CD4-positive, alpha-beta T cell (primary cell): ENCODE data around the gene IRF3. TPM values are rescaled to one million over a fixed set of nuclear protein-coding genes. Genes with fewer than 3 reads are reported as not detected.

Source experiments
- ATAC-seq: fragments of 200-7000 bp; cut with Tn5 transposase; one replicate; pipeline ENCODE4 v1.10.0; 2022; ENCODE audit warnings: mild to moderate bottlenecking; ENCODE audit not compliant: poor library complexity
- CTCF ChIA-PET: fragments of 350-600 bp; sonication (Branson Sonifier 250); formaldehyde crosslinking; loops from one replicate; lab custom pipeline; 2021; ENCODE audit warnings: antibody characterized with exemption, inconsistent platforms; lab: Charles Lee
- POLR2A ChIA-PET: fragments of 350-600 bp; sonication (Branson Sonifier 250); formaldehyde crosslinking; loops from one replicate; lab custom pipeline; 2021; ENCODE audit warnings: antibody characterized with exemption, inconsistent platforms; lab: Charles Lee
- DNase-seq, 14 experiments: peaks; one replicate each; pipeline ENCODE4 v3.0.0-alpha.2; 2013 to 2020; ENCODE audit warnings: mixed read lengths in 2 of 14
- H3K27ac ChIP-seq, 2 donors: one replicate each; pipeline versions ENCODE4 v1.5.1 to v1.7.0; 2013; ENCODE audit warnings: low read length in 2 of 2, low read depth in 1 of 2, mild to moderate bottlenecking in 1 of 2
- H3K27me3 ChIP-seq, 2 experiments: 1 replicate in 1 of 2; 2 replicates in 1 of 2; pipeline versions ENCODE4 v1.6.1 to v1.7.0; 2013; ENCODE audit warnings: low read length in 2 of 2, control low read depth in 1 of 2, mild to moderate bottlenecking in 1 of 2, moderate library complexity in 1 of 2; ENCODE audit not compliant: insufficient read depth in 2 of 2, control insufficient read depth in 1 of 2
- H3K36me3 ChIP-seq: one replicate; pipeline ENCODE4 v1.6.1; 2013; ENCODE audit warnings: low read length, control low read depth; ENCODE audit not compliant: insufficient read depth
- H3K4me1 ChIP-seq: one replicate; pipeline ENCODE4 v1.6.1; 2013; ENCODE audit warnings: low read length, control low read depth; ENCODE audit not compliant: insufficient read depth
- H3K4me3 ChIP-seq: one replicate; pipeline ENCODE4 v1.5.1; 2013; ENCODE audit warnings: mild to moderate bottlenecking, low read length, moderate library complexity
- H3K9me3 ChIP-seq, 2 experiments: 1 replicate in 1 of 2; 2 replicates in 1 of 2; pipeline versions ENCODE4 v1.6.1 to v1.7.0; 2013; ENCODE audit warnings: low read length in 2 of 2, mild to moderate bottlenecking in 2 of 2, control low read depth in 1 of 2, moderate library complexity in 1 of 2; ENCODE audit not compliant: control insufficient read depth in 1 of 2, insufficient read depth in 1 of 2
- H3K27ac Mint-ChIP-seq: one replicate; pipeline ENCODE4 v1.8.0; 2020; ENCODE audit warnings: mixed read lengths
- H3K27me3 Mint-ChIP-seq: one replicate; pipeline ENCODE4 v1.8.0; 2021; ENCODE audit warnings: mixed read lengths
- H3K36me3 Mint-ChIP-seq: one replicate; pipeline ENCODE4 v1.8.0; 2021; ENCODE audit warnings: low read depth, mixed read lengths
- H3K4me1 Mint-ChIP-seq: one replicate; pipeline ENCODE4 v1.8.0; 2021; ENCODE audit warnings: low read depth, mixed read lengths
- H3K4me3 Mint-ChIP-seq: one replicate; pipeline ENCODE4 v1.8.0; 2020; ENCODE audit warnings: mild to moderate bottlenecking, mixed read lengths
- H3K9me3 Mint-ChIP-seq: one replicate; pipeline ENCODE4 v1.8.0; 2020; ENCODE audit warnings: mixed read lengths
- CTCF ChIP-seq: fragments of 200-600 bp; IDR thresholded peaks from one replicate; pipeline ENCODE4 v1.8.0; 2022; ENCODE audit warnings: antibody characterized with exemption, mild to moderate bottlenecking
- intact Hi-C, 2 experiments: fragments of 100-400 bp; cut with DNase I in 1 of 2; cut with micrococcal nuclease in 1 of 2; formaldehyde crosslinking; loops; one replicate each; pipeline versions ENCODE4 v1.15.1 to v1.9.0; 2023 to 2025; cut with DNase I, micrococcal nuclease
- total RNA-seq, 174 experiments: library from RNA in 2 of 174; stranded (reverse) in 2 of 174; gene quantifications; one replicate each; pipeline ENCODE4 v1.2.3 and lab custom pipeline; 2021 to 2026

The IRF3 gene
- total RNA-seq, 2 experiments from 2014 or later = 109 to 119 TPM

GRCh38 chr19:49653466-49653806 lies 12.2 kb downstream of the IRF3 start:
- Histone ChIP-seq H3K27me3 (no peaks in the 10 kb centered on the region), H3K4me1 (peaks cover 3% of the 10 kb centered on the region), H3K4me3 (no peak overlapping the region), H3K9me3 (no peaks in the 10 kb centered on the region), H3K36me3 (peaks cover 79% of the 10 kb centered on the region), H3K27ac (no peak overlapping the region)
- peaks cover 65% of the 10 kb centered on the region for H3K36me3 Mint-ChIP-seq
- no peak overlapping the region for H3K4me3 Mint-ChIP-seq
- ChIA-PET POLR2A (no interaction called here), CTCF (no interaction called here)
- no peaks in the 10 kb centered on the region for H3K9me3 Mint-ChIP-seq
- no peaks in the 10 kb centered on the region for H3K4me1 Mint-ChIP-seq
- no peak for DNase-seq
- no peaks in the 10 kb centered on the region for H3K27me3 Mint-ChIP-seq
- no peak for ATAC-seq
- TF ChIP-seq CTCF = no peak
- no peak overlapping the region for H3K27ac Mint-ChIP-seq
- intact Hi-C loops = no loop called here

- H3K4me1 ChIP-seq = peaks cover 2% of the 10 kb centered on the region
- no peak overlapping the region for H3K27ac ChIP-seq
- H3K27me3 Mint-ChIP-seq = no peaks in the 10 kb centered on the region
- no peak for TF ChIP-seq CTCF
- no peaks in the 10 kb centered on the region for H3K27me3 ChIP-seq
- peaks cover 76% of the 10 kb centered on the region for H3K36me3 ChIP-seq
- H3K9me3 ChIP-seq = no peaks in the 10 kb centered on the region
- ATAC-seq (no peak), DNase-seq (no peak)
- H3K4me1 Mint-ChIP-seq = no peaks in the 10 kb centered on the region
- no peak overlapping the region for H3K4me3 Mint-ChIP-seq
- peaks cover 64% of the 10 kb centered on the region for H3K36me3 Mint-ChIP-seq
- no peak overlapping the region for H3K4me3 ChIP-seq
- ChIA-PET POLR2A (no interaction called here), CTCF (no interaction called here)
- intact Hi-C loops = no loop called here
- H3K27ac Mint-ChIP-seq = no peak overlapping the region
- H3K9me3 Mint-ChIP-seq = no peaks in the 10 kb centered on the region
These were observed 12.8 kb downstream of the IRF3 start for GRCh38 chr19:49652551-49653465.

GRCh38 chr19:49651820-49652550 lies 13.7 kb downstream of the IRF3 start:
- ATAC-seq = no peak
- ChIA-PET POLR2A (no interaction called here), CTCF (no interaction called here)
- Histone ChIP-seq H3K9me3 (no peaks in the 10 kb centered on the region), H3K4me1 (peaks cover 2% of the 10 kb centered on the region), H3K36me3 (peaks cover 76% of the 10 kb centered on the region), H3K27me3 (no peaks in the 10 kb centered on the region), H3K27ac (no peak overlapping the region), H3K4me3 (no peak overlapping the region)
- no peak for TF ChIP-seq CTCF
- no peak overlapping the region for H3K27ac Mint-ChIP-seq
- DNase-seq = no peak
- no peak overlapping the region for H3K4me3 Mint-ChIP-seq
- H3K36me3 Mint-ChIP-seq = peaks cover 64% of the 10 kb centered on the region
- no peaks in the 10 kb centered on the region for H3K27me3 Mint-ChIP-seq
- no peaks in the 10 kb centered on the region for H3K4me1 Mint-ChIP-seq
- no peaks in the 10 kb centered on the region for H3K9me3 Mint-ChIP-seq
- intact Hi-C loops = no loop called here
